Measurements from ENCODE around the gene DCP1B. TPM values are rescaled to one million over a fixed set of nuclear protein-coding genes. Genes with fewer than 3 reads are reported as not detected.

DCP1B gene
- total RNA-seq, 1 donor from 2014 or later, result 22.9 TPM

- H3K27ac Mint-ChIP-seq, result no peak overlapping the region
- H3K36me3 Mint-ChIP-seq, result no peaks in the 10 kb centered on the region
- no peak overlapping the region for H3K4me3 Mint-ChIP-seq
- no peaks in the 10 kb centered on the region for H3K9me3 Mint-ChIP-seq
- no peak for TF ChIP-seq CTCF (IDR thresholded peaks at IDR 0.05; ENCODE audit: unreplicated experiment)
- H3K27me3 Mint-ChIP-seq (ENCODE audit: low read depth), result peaks cover 2% of the 10 kb centered on the region
- peaks cover 14% of the 10 kb centered on the region for H3K4me1 Mint-ChIP-seq
- DNase-seq (ENCODE audit: low spot score in 2 of 2, unreplicated experiment in 2 of 2), result peak in 1 of 2 experiments; percentile 17
Measured at GRCh38 chr12:1929241-1929984, 74.8 kb downstream of the DCP1B start.

- Mint-ChIP-seq H3K4me1 (peaks cover 13% of the 10 kb centered on the region), H3K27me3 (ENCODE audit: low read depth) (peaks cover 2% of the 10 kb centered on the region), H3K36me3 (no peaks in the 10 kb centered on the region), H3K4me3 (no peak overlapping the region), H3K9me3 (no peaks in the 10 kb centered on the region), H3K27ac (no peak overlapping the region)
- TF ChIP-seq CTCF (IDR thresholded peaks at IDR 0.05; ENCODE audit: unreplicated experiment), result no peak
- DNase-seq (ENCODE audit: low spot score in 2 of 2, unreplicated experiment in 2 of 2), result peak in 1 of 2 experiments; percentile 27
Measured at GRCh38 chr12:1928439-1929121, 75.7 kb downstream of the DCP1B start.

DNA sequence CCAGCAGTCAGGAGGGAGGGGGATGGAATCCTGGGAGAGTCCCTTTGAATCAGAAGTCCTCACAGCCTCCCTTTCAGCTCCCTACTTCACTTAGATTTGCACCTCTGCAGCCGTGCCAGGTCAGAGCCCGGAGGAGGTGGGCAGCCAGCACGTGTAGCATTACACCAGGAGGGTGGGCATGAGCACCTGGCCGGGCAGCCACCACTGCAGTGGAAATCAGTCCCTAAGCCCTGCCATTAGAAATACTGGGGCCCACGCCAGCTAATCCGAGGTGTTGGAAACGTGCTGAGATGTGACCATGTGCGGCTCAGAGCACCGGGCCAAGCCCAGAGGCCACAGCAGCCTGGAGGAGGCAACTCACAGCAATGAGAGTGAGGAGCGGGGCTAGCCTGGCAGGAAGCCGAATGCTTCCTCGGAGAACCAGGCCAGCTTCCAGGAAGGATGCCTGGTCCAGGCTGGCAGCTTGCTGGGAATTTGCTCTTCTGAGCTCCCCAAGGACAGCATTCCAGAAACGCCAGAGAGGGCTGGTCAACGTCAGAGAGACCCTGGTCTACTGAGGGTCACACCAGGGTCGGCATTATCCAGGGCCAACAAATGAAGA, 76.4 kb downstream of the DCP1B start:
- TF ChIP-seq CTCF (IDR thresholded peaks at IDR 0.05; ENCODE audit: unreplicated experiment), result no peak
- DNase-seq (ENCODE audit: low spot score in 2 of 2, unreplicated experiment in 2 of 2), result peak in 1 of 2 experiments; percentile 32
- Mint-ChIP-seq H3K4me1 (peaks cover 6% of the 10 kb centered on the region), H3K27ac (no peak overlapping the region), H3K27me3 (ENCODE audit: low read depth) (peaks cover 2% of the 10 kb centered on the region), H3K4me3 (no peak overlapping the region), H3K9me3 (no peaks in the 10 kb centered on the region), H3K36me3 (no peaks in the 10 kb centered on the region)

DNA sequence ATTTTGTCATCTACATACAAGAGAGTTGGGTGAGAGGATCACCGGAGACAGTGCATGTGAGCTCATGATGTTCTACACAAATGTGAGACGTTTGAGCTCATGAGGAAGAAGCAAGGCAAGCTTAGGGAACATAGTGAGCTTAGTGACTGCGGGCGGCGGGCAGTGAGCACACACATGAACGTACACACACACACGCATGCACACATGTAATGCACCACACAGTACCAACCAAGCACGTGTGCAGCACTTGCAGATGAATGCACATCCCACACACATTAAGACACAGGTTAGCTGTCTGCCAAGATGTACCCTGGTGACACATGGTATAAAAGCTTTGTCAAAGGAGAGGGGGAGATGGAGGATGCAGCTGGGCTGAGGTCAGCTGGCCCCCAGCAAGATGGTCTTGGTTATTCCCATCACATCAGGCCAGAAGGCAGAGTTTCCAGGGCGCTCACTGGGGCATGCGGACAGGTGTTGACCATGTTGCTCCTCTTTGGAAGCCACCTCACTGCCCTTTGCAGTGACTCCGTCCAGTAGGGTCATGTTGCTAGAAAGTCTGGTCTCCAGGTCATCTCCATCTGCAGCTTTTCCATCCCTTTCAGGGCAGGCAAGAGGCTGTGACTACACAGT, 77.1 kb downstream of the DCP1B start:
- DNase-seq (ENCODE audit: low spot score in 2 of 2, unreplicated experiment in 2 of 2), result no peak
- TF ChIP-seq CTCF (IDR thresholded peaks at IDR 0.05; ENCODE audit: unreplicated experiment), result no peak
- Mint-ChIP-seq H3K36me3 (no peaks in the 10 kb centered on the region), H3K27ac (no peak overlapping the region), H3K27me3 (ENCODE audit: low read depth) (peaks cover 2% of the 10 kb centered on the region), H3K9me3 (no peaks in the 10 kb centered on the region), H3K4me3 (no peak overlapping the region), H3K4me1 (no peaks in the 10 kb centered on the region)

DNA sequence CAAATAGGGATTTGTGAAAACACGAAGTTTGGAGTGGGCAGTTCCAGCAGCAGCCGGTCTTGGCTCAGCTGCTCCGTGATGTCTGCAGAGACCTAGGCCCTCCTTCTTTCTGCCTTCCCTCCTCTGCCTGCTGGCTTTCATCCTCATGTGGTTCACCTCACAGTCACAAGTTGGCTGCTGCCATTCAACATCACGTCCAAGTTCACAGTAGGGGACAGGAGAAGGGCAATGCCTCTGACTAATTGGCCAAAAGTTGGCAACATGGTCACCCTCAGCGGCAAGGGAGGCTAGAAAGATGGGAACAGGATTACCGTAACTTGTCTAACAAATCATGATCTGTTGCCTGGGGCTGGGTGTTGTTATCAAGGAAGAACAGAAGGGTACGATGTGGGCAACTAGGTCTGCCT, 78.0 kb downstream of the DCP1B start:
- Mint-ChIP-seq H3K4me3 (no peak overlapping the region), H3K36me3 (no peaks in the 10 kb centered on the region), H3K9me3 (no peaks in the 10 kb centered on the region), H3K4me1 (no peaks in the 10 kb centered on the region), H3K27ac (no peak overlapping the region), H3K27me3 (ENCODE audit: low read depth) (peaks cover 2% of the 10 kb centered on the region)
- TF ChIP-seq CTCF (IDR thresholded peaks at IDR 0.05; ENCODE audit: unreplicated experiment), result no peak
- no peak for DNase-seq (ENCODE audit: low spot score in 2 of 2, unreplicated experiment in 2 of 2)

Measured in mesothelial cell of epicardium (in vitro differentiated cells).